ENCODE data around the gene SYP.

Gene SYP

GRCh38 chrX:49214996-49215526 lies 15.1 kb upstream of the SYP start:
- no peak for DNase-seq

- DNase-seq: no peak
Measured at GRCh38 chrX:49214416-49214815, 14.4 kb upstream of the SYP start.

- DNase-seq: no peak
Measured at GRCh38 chrX:49212861-49213260, 12.9 kb upstream of the SYP start.

GRCh38 chrX:49212209-49212608 lies 12.2 kb upstream of the SYP start:
- DNase-seq: no peak

DNA sequence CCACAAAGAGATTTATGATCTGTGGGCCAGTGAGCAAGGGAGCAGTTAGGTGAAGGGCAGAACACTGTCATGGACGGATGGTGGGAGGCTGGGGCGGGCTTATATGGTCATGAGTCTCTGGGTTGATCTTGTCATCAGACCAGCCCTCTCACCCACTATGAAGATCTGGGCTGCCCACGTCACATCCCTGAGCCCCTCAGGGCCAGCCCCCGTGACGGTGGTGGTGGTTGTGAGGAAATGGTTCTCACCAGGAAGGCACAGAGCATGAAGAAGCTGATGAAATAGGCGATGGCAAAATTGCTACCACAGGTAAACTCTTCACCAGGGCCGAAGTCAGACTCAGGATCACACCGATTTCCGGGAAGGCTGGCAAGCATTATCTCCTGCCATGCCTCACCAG lies 11.1 kb upstream of the SYP start:
- DNase-seq: no peak

GRCh38 chrX:49210406-49210805 lies 10.4 kb upstream of the SYP start:
- DNase-seq: no peak

GRCh38 chrX:49209434-49210251 lies 9.7 kb upstream of the SYP start:
- DNase-seq: peak; percentile 74

DNA sequence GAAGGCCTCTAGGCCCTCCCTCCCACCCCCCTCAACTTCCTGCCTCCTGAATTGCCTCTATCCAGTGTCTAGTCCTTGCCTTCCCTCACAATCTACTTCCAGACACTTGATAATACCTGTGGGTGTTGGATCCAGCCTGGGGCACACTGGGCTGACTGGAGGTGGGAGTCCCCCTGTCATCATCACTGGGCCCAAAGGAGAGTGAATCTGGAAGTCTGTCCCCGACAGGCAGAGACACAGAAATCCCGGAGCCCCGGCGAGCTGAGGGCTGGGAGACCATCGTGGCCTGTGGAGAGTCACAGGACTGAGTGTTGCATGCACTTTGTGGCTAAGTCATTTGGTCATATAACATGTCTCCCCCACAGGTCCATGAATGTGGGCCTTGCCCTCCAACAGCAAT lies 8.4 kb upstream of the SYP start:
- no peak for DNase-seq

DNA sequence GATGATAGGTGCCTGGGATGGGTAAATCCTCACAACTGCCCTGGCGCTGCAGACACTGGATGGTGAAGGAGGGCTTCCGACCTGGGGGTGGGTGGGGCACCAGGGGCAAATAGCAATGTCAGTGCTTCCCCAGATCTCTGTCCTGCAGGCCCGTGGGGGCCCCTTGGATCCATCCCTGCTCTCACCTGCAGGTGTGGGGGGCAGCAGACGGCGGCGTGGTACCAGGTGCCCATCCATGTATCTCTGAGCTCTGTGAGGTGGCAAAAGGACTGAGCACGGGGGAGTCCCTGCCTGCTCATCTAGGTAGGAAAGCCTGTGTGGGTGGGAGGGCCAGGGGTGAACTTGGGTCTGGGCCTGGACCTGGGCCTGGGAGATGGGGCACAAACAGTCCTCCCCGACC lies 6.5 kb upstream of the SYP start:
- no peak for DNase-seq

GRCh38 chrX:49205443-49205842 lies 5.5 kb upstream of the SYP start:
- no peak for DNase-seq

DNA sequence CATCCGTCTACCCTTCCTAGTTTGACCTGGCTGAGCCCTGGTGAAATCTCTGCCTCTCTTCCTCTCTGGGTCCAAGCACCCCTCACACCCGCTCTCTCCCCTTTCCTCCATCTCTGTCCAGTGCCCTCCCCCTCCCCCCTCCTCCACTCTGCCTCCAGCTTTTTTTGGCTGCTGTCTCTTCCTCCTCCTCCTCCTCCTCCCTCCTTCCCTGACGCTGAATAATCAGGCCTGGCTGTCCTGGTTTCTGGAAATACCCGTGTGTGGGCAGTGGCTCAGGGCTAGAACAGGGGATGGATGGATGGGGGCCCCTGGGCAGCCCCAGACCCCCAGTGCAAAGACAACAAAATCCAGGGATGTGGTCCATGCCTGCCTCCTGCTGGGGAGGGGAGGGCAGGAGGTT lies 4.7 kb upstream of the SYP start:
- DNase-seq: no peak

GRCh38 chrX:49204017-49204416 lies 4.0 kb upstream of the SYP start:
- no peak for DNase-seq

- no peak for DNase-seq
Measured at GRCh38 chrX:49203536-49203935, 3.5 kb upstream of the SYP start.

DNA sequence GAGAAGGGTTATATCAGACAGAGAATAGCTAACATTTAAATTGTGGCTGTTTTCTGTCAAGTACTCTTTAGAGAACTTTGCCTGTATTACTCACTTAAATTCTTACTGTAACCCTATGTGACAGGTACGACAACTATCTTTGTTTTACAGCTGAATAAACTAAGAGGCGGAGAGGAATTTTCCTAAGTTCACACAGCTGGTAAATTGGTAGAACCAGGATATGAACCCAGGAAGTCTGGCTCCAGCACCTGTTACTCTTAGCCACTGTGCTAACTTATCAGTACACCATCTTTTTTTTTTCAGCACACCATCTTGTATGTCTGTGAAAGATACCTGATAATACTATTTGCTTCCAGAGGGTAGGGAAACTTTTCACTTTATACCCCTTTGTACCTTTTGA lies 2.0 kb upstream of the SYP start:
- peak; percentile 57 for DNase-seq

GRCh38 chrX:49199315-49199595 lies 738 bp downstream of the SYP start:
- DNase-seq: no peak

- DNase-seq: no peak
Measured at GRCh38 chrX:49198540-49199314, 1.3 kb downstream of the SYP start.

DNA sequence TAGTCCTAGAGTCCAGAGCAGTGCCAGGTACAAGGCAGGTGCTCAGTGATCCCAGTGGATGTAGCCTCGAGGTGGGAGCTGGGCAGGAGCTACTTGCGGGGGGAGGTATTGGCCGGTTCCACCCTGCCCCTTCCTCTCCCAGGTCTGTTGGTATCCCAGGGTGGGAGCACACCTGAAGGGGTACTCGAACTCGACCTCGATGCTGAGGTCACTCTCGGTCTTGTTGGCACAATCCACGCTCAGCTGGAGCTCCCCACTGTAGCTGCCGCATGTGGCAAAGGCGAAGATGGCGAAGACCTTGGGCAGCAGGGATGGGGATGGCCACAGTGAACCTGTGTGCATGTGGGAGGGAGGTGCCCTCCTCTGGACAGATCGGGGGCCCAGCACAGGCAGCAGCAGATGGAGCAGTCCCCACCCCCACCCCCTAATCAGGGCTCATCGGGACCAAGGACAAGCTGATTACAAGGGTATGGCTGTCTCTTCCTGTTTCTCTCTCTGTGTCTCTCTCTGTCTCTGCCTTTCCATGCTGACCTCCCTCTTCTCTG lies 2.4 kb downstream of the SYP start:
- DNase-seq: no peak

DNA sequence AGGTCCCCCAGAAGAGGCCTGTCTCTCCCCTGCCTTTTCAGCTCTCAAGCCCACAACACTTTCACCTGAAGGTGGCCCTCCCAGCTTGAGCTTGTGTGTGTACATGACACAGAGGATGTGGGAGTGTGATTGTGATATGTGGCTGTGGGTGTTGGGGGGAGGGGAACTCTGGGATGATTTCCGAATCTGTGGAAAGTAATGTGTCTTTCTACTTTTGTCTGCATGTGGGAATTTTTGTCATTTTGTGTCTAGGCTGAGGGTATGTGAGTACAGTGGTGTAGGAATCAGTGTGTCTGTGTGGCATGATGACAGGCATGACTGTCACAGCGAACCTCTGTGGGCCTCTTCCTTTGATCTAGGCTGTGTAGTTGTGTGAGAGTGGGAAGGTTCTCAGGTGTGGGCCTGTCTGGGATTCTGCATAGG lies 6.4 kb downstream of the SYP start:
- DNase-seq: no peak

DNA sequence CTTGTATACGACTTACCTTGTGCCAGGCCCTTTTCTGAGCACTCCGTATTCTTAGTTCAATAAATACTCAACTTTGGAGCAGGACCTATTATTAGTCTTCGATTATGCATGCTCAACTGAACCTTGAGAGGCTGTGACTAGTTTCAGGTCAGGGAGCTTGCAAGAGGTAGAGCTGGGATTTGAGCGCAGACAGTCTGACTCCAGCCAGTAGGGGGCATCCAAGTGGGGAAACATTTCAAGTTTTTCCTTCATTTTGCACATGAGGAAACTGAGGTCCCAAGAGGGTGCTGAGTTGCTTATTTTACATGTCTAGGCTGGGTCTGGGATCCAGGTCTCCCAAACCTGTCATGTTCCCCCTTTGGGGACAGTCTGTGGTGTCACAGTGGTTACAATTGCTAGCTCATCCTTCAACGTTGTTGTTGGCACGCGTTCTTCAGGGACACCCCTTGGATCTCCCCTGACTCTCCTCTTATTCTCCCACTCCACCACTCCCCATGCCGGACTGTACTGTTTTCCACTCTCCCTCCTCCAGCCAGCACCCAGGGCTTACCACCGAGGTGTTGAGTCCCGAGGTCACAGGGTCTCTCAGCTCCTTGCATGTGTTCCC lies 7.2 kb downstream of the SYP start:
- DNase-seq: peak; percentile 22

DNA sequence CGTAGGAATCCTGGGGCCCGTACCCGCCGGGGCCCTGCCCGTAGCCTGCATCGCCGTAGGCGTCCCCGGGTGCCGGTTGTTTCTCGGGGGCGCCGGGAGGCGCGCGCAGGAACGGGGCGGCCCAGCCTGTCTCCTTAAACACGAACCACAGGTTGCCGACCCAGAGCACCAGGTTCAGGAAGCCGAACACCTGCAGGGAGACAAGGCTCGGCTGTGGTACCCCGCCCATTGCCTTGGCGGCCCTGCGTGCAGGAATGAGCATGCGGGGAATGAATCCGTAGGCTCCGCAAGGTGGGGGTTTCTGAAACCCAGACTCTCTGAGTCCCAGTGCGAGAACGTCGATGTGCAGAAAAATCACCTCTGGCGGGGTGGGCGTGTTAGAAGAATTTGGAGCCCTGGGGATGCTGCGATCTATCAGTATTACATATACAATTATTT lies 8.4 kb downstream of the SYP start:
- DNase-seq: peak; percentile 69

DNA sequence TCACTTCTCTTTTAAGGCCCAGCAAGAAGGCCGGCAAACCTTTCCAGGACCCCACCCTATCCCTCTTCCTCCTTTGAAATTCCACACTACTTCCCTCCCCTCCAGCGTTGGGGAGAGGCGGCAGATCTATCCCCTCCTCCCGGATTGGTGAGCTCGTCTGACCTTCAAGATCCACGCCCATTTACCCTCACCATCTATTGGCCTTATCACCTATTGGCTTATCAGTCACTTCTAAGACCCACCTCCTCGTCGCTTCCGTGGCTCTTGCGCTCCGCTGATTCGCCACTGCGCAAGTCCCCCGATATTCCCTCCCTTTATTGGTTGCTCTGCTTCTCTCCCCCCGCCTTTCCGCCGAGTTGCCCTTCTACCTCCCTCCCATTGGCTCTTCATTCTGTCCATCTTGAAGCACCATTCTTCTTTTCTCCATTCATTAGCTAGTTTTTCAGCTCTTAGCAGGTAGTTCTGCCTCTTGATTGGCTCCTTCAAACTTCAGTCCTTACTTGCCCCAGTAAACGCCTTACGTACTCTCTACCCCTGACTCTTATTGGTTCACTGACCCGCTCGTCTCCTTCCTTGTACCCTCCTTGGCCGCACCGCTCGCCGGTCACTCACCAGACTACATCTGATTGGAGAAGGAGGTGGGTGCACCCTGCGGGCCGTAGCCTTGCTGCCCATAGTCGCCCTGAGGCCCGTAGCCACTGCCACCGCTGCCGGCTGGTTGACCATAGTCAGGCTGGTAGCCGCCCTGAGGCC lies 9.0 kb downstream of the SYP start:
- DNase-seq: peak; percentile 98

GRCh38 chrX:49189606-49190005 lies 10.4 kb downstream of the SYP start:
- DNase-seq: no peak
